Measurements from ENCODE around the gene MAD1L1. TPM values are rescaled to one million over a fixed set of nuclear protein-coding genes. Genes with fewer than 3 reads are reported as not detected.

The MAD1L1 gene
- total RNA-seq, 1 donor from 2014 or later = 16.2 TPM

- Histone ChIP-seq H3K4me1 (no peaks in the 10 kb centered on the region), H3K4me3 (no peak overlapping the region), H3K27ac (replicated peaks) (no peak overlapping the region), H3K36me3 (no peaks in the 10 kb centered on the region), H3K27me3 (ENCODE audit: low read depth) (peaks cover 9% of the 10 kb centered on the region), H3K9me3 (replicated peaks) (peaks cover 50% of the 10 kb centered on the region)
- no peak for TF ChIP-seq CTCF (IDR thresholded peaks at IDR 0.05; ENCODE audit: borderline replicate concordance)
- intact Hi-C loops (cut with micrococcal nuclease) = no loop called here
- DNase-seq = no peak
Measured at GRCh38 chr7:1794888-1795542, 437.7 kb downstream of the MAD1L1 start.

DNA sequence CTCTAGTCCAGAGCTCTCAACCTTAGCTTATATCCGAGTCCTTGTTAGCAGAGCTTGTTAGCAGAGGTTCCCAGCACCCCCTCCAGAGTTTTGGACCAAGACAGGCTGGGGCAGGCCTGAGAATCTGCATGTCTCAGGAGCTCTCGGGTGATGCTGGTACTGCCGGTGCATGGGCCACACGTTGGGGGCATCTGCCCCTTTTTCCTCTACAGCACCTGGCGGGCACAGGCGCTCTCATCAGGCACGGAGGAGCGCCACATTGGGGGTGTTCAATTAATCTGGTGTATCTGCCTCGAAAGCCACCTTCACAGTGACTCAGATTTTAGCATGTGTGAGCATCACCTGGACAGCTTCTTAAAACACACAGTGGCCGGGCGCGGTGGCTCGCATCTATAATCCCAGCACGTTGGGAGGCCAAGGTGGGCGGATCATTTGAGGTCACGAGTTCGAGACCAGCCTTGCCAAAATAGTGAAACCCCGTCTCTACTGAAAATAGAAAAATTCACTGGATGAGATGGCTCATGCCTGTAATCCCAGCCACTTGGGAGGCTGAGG lies 445.0 kb downstream of the MAD1L1 start:
- no peak for DNase-seq
- H3K27me3 ChIP-seq (ENCODE audit: low read depth) = peaks cover 15% of the 10 kb centered on the region
- intact Hi-C loops (cut with micrococcal nuclease) = no loop called here
- no peaks in the 10 kb centered on the region for H3K4me1 ChIP-seq
- no peak overlapping the region for H3K4me3 ChIP-seq
- peaks cover 34% of the 10 kb centered on the region for H3K9me3 ChIP-seq (replicated peaks)
- H3K36me3 ChIP-seq = no peaks in the 10 kb centered on the region
- no peak for TF ChIP-seq CTCF (IDR thresholded peaks at IDR 0.05; ENCODE audit: borderline replicate concordance)
- H3K27ac ChIP-seq (replicated peaks) = no peak overlapping the region

DNA sequence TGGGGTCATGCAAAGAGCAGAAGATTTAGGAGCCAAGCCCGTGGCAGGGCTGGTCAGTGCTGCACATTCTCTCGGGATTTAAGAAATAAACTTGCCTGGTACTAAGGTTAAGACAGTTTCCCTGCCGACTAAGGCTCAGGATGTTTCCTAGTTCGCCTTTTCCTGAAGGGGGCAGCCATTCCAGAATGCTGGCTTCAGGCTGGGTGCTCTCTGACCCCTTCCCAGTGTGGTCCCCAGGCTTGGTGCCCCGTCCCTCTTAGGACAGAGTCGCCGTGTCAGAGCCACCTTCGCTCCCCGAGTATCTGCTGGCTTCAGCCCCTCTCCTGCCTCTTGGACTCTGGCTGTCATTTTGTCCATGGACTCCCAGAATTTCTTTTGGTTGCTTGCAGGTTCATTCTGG lies 445.5 kb downstream of the MAD1L1 start:
- H3K4me1 ChIP-seq = no peaks in the 10 kb centered on the region
- intact Hi-C loops (cut with micrococcal nuclease) = no loop called here
- no peak overlapping the region for H3K27ac ChIP-seq (replicated peaks)
- no peaks in the 10 kb centered on the region for H3K36me3 ChIP-seq
- peaks cover 28% of the 10 kb centered on the region for H3K9me3 ChIP-seq (replicated peaks)
- peaks cover 15% of the 10 kb centered on the region for H3K27me3 ChIP-seq (ENCODE audit: low read depth)
- H3K4me3 ChIP-seq = no peak overlapping the region
- no peak for TF ChIP-seq CTCF (IDR thresholded peaks at IDR 0.05; ENCODE audit: borderline replicate concordance)
- no peak for DNase-seq

DNA sequence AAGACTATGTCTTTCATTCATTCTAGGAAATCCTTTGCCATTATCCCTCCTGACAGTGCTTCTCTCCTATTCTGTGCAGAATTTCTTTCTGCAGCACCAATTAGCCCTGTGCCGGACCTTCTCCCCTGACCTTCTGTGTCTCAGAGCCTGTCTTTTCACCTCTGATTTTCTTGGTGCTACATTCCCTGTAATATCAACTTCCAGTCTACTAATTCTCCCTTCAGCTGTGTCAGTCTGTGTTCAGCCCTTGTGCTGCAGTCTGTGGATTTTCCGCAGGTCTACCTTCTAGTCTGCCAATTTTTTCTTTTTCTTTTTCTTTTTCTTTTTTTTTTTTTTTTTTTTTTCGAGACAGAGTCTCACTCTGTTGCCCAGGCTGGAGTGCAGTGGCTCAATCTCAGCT lies 446.9 kb downstream of the MAD1L1 start:
- no peaks in the 10 kb centered on the region for H3K36me3 ChIP-seq
- H3K4me3 ChIP-seq = no peak overlapping the region
- no peaks in the 10 kb centered on the region for H3K4me1 ChIP-seq
- H3K27me3 ChIP-seq (ENCODE audit: low read depth) = peaks cover 15% of the 10 kb centered on the region
- TF ChIP-seq CTCF (IDR thresholded peaks at IDR 0.05; ENCODE audit: borderline replicate concordance) = no peak
- H3K27ac ChIP-seq (replicated peaks) = no peak overlapping the region
- intact Hi-C loops (cut with micrococcal nuclease) = no loop called here
- no peak for DNase-seq
- H3K9me3 ChIP-seq (replicated peaks) = peaks cover 16% of the 10 kb centered on the region

GRCh38 chr7:1781369-1781768 lies 451.4 kb downstream of the MAD1L1 start:
- Histone ChIP-seq H3K4me3 (no peak overlapping the region), H3K9me3 (replicated peaks) (peaks cover 23% of the 10 kb centered on the region), H3K27me3 (ENCODE audit: low read depth) (peaks cover 8% of the 10 kb centered on the region), H3K4me1 (no peaks in the 10 kb centered on the region), H3K36me3 (no peaks in the 10 kb centered on the region), H3K27ac (replicated peaks) (no peak overlapping the region)
- intact Hi-C loops (cut with micrococcal nuclease) = no loop called here
- no peak for TF ChIP-seq CTCF (IDR thresholded peaks at IDR 0.05; ENCODE audit: borderline replicate concordance)
- no peak for DNase-seq

Data from left ventricle myocardium inferior (tissue), 1 donor.